ENCODE measurements around the gene ROCK2.
"Not testable (repeated sequence)": the region's sequence is repeated elsewhere in the genome, so short reads cannot be mapped to it uniquely, and the experiment has no call there.

Gene ROCK2

GRCh38 chr2:11180653-11181052, 163.8 kb downstream of the ROCK2 start:
- H3K9me3 ChIP-seq (replicated peaks in 1 of 11), result no peaks in the 10 kb centered on the region
- no peak overlapping the region for H3K4me2 ChIP-seq
- H3K27ac ChIP-seq, result no peak overlapping the region
- no peak overlapping the region for H3K9ac ChIP-seq
- H4K20me1 ChIP-seq, result no peaks in the 10 kb centered on the region
- TF ChIP-seq Cebpa-rat (IDR thresholded peaks at IDR 0.05), result no peak
- H3K36me3 ChIP-seq, result peaks cover 23 to 69% (median 34%) of the 10 kb centered on the region in 11 experiments
- no peak overlapping the region for H3K4me3 ChIP-seq
- H3K27me3 ChIP-seq, result no peaks in the 10 kb centered on the region
- peaks cover 19 to 30% (median 27%) of the 10 kb centered on the region in 10 experiments for H3K4me1 ChIP-seq

GRCh38 chr2:11179899-11180298, 164.5 kb downstream of the ROCK2 start:
- H3K4me1 ChIP-seq, result peaks cover 27 to 37% (median 35%) of the 10 kb centered on the region in 10 experiments
- H4K20me1 ChIP-seq, result no peaks in the 10 kb centered on the region
- H3K36me3 ChIP-seq, result peaks cover 17 to 61% (median 27%) of the 10 kb centered on the region in 11 experiments; a peak in 21 of 22 replicates
- no peaks in the 10 kb centered on the region for H3K9me3 ChIP-seq (replicated peaks in 1 of 11)
- no peaks in the 10 kb centered on the region for H3K27me3 ChIP-seq
- H3K9ac ChIP-seq, result no peak overlapping the region
- no peak overlapping the region for H3K4me3 ChIP-seq
- TF ChIP-seq Cebpa-rat (IDR thresholded peaks at IDR 0.05), result no peak
- H3K4me2 ChIP-seq, result no peak overlapping the region
- H3K27ac ChIP-seq, result no peak overlapping the region

DNA sequence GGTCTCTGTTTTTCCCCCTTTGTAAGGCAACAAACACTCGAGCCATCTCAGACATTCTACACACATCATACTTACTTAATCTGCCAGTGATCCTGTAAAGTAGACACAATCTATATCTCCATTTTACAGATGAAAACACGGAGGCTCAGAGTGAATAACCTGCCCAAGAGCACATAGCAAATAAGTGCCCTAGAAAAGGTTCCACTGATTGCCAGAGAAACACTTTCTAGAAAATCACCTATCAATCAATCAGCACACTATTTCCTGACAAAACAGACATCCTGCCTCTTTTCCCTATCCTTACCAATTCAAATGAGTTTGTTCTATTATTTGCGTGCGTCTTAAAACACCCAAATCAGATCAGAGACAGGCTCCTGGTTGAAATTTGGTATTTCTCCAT, 165.2 kb downstream of the ROCK2 start:
- Histone ChIP-seq H3K4me3 (no peak overlapping the region), H4K20me1 (no peaks in the 10 kb centered on the region), H3K36me3 (peaks cover 15 to 59% (median 27%) of the 10 kb centered on the region in 11 experiments; a peak in 21 of 22 replicates), H3K4me2 (no peak overlapping the region), H3K9me3 (replicated peaks in 1 of 11) (no peaks in the 10 kb centered on the region), H3K27me3 (no peaks in the 10 kb centered on the region), H3K27ac (no peak overlapping the region), H3K4me1 (peaks cover 31 to 44% (median 42%) of the 10 kb centered on the region in 10 experiments), H3K9ac (no peak overlapping the region)
- TF ChIP-seq Cebpa-rat (IDR thresholded peaks at IDR 0.05), result no peak

GRCh38 chr2:11177871-11178690, 166.4 kb downstream of the ROCK2 start:
- peaks cover 31 to 52% (median 44%) of the 10 kb centered on the region in 10 experiments for H3K4me1 ChIP-seq
- no peak overlapping the region; a peak in 1 of 22 replicates for H3K27ac ChIP-seq
- H4K20me1 ChIP-seq, result no peaks in the 10 kb centered on the region
- TF ChIP-seq Cebpa-rat (IDR thresholded peaks at IDR 0.05), result no peak
- H3K9me3 ChIP-seq (replicated peaks in 1 of 11), result no peaks in the 10 kb centered on the region
- no peaks in the 10 kb centered on the region for H3K27me3 ChIP-seq
- no peak overlapping the region for H3K9ac ChIP-seq
- H3K36me3 ChIP-seq, result peaks cover 12 to 52% (median 20%) of the 10 kb centered on the region in 11 experiments; a peak in 21 of 22 replicates
- no peak overlapping the region for H3K4me3 ChIP-seq
- H3K4me2 ChIP-seq, result peak overlapping the region in 9 of 11 experiments; percentile 0 to 53 (median 18); a peak in 13 of 22 replicates

DNA sequence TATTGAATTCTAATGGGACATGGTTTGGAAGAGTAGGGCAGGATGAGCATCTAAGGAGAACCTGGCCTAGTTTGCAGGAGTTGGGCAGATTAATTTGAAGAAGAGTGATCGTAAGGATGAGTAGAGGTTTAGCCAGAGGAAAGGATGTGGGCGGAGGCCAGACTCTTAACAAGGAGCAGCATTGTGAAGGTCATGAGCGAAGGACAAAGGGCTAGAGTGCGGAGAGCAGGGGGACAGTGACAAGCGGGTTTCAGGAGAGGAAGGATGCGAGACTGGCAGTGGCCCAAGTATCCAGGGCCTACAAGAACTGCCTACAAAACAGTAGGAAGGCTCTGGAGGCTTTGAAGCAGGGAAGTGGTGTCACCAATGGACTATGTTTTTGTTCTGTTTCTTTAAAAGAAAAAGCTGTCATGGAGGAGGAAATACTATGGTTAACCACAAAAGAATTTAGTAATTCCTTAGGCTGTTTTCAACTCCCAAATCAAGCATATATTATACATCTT, 169.1 kb downstream of the ROCK2 start:
- Histone ChIP-seq H3K36me3 (peaks cover 0 to 28% (median 4%) of the 10 kb centered on the region in 11 experiments; a peak in 9 of 22 replicates), H3K4me1 (peaks cover 31 to 52% (median 44%) of the 10 kb centered on the region in 10 experiments), H3K4me2 (peak overlapping the region; percentile 54 to 92 (median 81)), H3K27ac (peak overlapping the region in 10 of 11 experiments; percentile 55 to 84 (median 72); a peak in 21 of 22 replicates), H3K27me3 (no peaks in the 10 kb centered on the region), H4K20me1 (no peaks in the 10 kb centered on the region; a peak in 1 of 22 replicates), H3K4me3 (peak overlapping the region in 1 of 10 experiments; percentile 31; a peak in 2 of 20 replicates), H3K9ac (peak overlapping the region in 8 of 11 experiments; percentile 22 to 69 (median 45); a peak in 12 of 22 replicates), H3K9me3 (replicated peaks in 1 of 11) (no peaks in the 10 kb centered on the region)
- TF ChIP-seq Cebpa-rat (IDR thresholded peaks at IDR 0.05), result no peak

- no peak for TF ChIP-seq Cebpa-rat (IDR thresholded peaks at IDR 0.05)
- H4K20me1 ChIP-seq, result no peaks in the 10 kb centered on the region; a peak in 1 of 22 replicates
- H3K9ac ChIP-seq, result no peak overlapping the region
- peak overlapping the region in 9 of 11 experiments; percentile 54 to 92 (median 84); a peak in 16 of 22 replicates for H3K4me2 ChIP-seq
- peak overlapping the region in 7 of 11 experiments; percentile 66 to 84 (median 76); a peak in 9 of 22 replicates for H3K27ac ChIP-seq
- H3K36me3 ChIP-seq, result peaks cover 0 to 17% (median under 1%) of the 10 kb centered on the region in 11 experiments; a peak in 6 of 22 replicates
- no peaks in the 10 kb centered on the region for H3K27me3 ChIP-seq
- peaks cover 31 to 52% (median 44%) of the 10 kb centered on the region in 10 experiments for H3K4me1 ChIP-seq
- H3K9me3 ChIP-seq (replicated peaks in 1 of 11), result no peaks in the 10 kb centered on the region
- H3K4me3 ChIP-seq, result no peak overlapping the region
Observed at GRCh38 chr2:11174222-11174621, 170.2 kb downstream of the ROCK2 start.

GRCh38 chr2:11169333-11169732, 175.1 kb downstream of the ROCK2 start:
- H3K4me1 ChIP-seq, result peaks cover 0 to 11% (median 4%) of the 10 kb centered on the region in 10 experiments; a peak in 14 of 20 replicates
- H3K27me3 ChIP-seq, result no peaks in the 10 kb centered on the region
- no peaks in the 10 kb centered on the region for H3K36me3 ChIP-seq
- H4K20me1 ChIP-seq, result no peaks in the 10 kb centered on the region; a peak in 1 of 22 replicates
- H3K27ac ChIP-seq, result no peak overlapping the region
- no peak overlapping the region for H3K4me3 ChIP-seq
- TF ChIP-seq Cebpa-rat (IDR thresholded peaks at IDR 0.05), result no peak
- no peaks in the 10 kb centered on the region for H3K9me3 ChIP-seq (replicated peaks in 1 of 11)
- no peak overlapping the region for H3K9ac ChIP-seq
- H3K4me2 ChIP-seq, result no peak overlapping the region

- H3K4me2 ChIP-seq, result no peak overlapping the region
- no peak overlapping the region for H3K4me3 ChIP-seq
- H3K9me3 ChIP-seq (replicated peaks in 1 of 11), result no peaks in the 10 kb centered on the region
- H3K27me3 ChIP-seq, result no peaks in the 10 kb centered on the region
- H3K4me1 ChIP-seq, result peaks cover 0 to 3% (median 0%) of the 10 kb centered on the region in 10 experiments; a peak in 1 of 20 replicates
- TF ChIP-seq Cebpa-rat (IDR thresholded peaks at IDR 0.05), result no peak
- no peak overlapping the region for H3K27ac ChIP-seq
- H3K36me3 ChIP-seq, result peaks cover 0 to 3% (median 0%) of the 10 kb centered on the region in 11 experiments; a peak in 1 of 22 replicates
- no peak overlapping the region for H3K9ac ChIP-seq
- no peaks in the 10 kb centered on the region; a peak in 1 of 22 replicates for H4K20me1 ChIP-seq
Observed at GRCh38 chr2:11168488-11168887, 175.9 kb downstream of the ROCK2 start.

DNA sequence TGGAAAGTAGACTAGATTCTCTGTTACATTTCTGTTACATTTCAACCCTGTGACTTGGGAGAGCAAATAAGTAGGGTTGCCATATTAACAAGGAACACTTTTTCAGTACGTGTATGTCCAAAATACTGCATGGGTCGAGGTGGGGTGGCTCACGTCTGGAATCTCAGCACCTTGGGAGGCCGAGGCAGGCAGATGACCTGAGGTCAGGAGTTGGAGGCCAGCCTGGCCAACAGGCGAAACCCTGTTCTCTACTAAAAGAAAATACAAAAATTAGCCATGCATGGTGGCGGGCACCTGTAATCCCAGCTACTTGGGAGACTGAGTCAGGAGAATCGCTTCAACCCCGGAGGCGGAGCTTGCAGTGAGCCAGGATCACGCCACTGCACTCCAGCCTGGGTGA, 178.0 kb downstream of the ROCK2 start:
- Histone ChIP-seq H3K4me1 (peaks cover 3 to 7% (median 5%) of the 10 kb centered on the region in 10 experiments; a peak in 18 of 20 replicates), H3K9ac (no peak overlapping the region), H3K4me2 (no peak overlapping the region), H3K27me3 (no peaks in the 10 kb centered on the region), H4K20me1 (no peaks in the 10 kb centered on the region; a peak in 1 of 22 replicates), H3K27ac (no peak overlapping the region), H3K9me3 (replicated peaks in 1 of 11) (no peaks in the 10 kb centered on the region), H3K36me3 (peaks cover 0 to 3% (median 0%) of the 10 kb centered on the region in 11 experiments; a peak in 1 of 22 replicates), H3K4me3 (no peak overlapping the region)
- TF ChIP-seq Cebpa-rat (IDR thresholded peaks at IDR 0.05), result no peak

- not testable (repeated sequence) for H3K4me3 ChIP-seq; H3K36me3 ChIP-seq; H3K9ac ChIP-seq; H3K9me3 ChIP-seq (replicated peaks in 1 of 11); H3K4me2 ChIP-seq; H3K27me3 ChIP-seq; H3K27ac ChIP-seq; H4K20me1 ChIP-seq
- peaks cover 17 to 21% (median 18%) of the 10 kb centered on the region in 10 experiments for H3K4me1 ChIP-seq
Observed at GRCh38 chr2:11165046-11165445, 179.4 kb downstream of the ROCK2 start.

All from BLaER1 treated with 17β-estradiol and CSF1 and Interleukin-3, amounts not matched to agents 10 nM and 100 nM (cell line).